Measurements from ENCODE around the gene NAPEPLD.

- TF ChIP-seq CTCF (optimal IDR thresholded peaks at IDR 0.05 in 1 of 3, IDR thresholded peaks at IDR 0.05 in 1 of 3, conservative IDR thresholded peaks at IDR 0.05 in 1 of 3; ENCODE audit: extremely low read depth in 1 of 3, insufficient read depth in 2 of 3, low read length in 3 of 3), result no peak
- TF ChIP-seq EZH2 (IDR thresholded peaks at IDR 0.05; ENCODE audit: low read length), result no peak
Observed at GRCh38 chr7:103059471-103059870, 89.4 kb downstream of the NAPEPLD start.
